Measurements from ENCODE around the gene COL8A1. TPM values are rescaled to one million over a fixed set of nuclear protein-coding genes. Genes with fewer than 3 reads are reported as not detected.
A peak's percentile ranks its signal among the peaks of the same experiment; 100 is the strongest.

The COL8A1 gene
- total RNA-seq, 1 donor from 2014 or later, result not detected

- H3K4me3 Mint-ChIP-seq (ENCODE audit: low read depth), result no peak overlapping the region
- no peak for DNase-seq (ENCODE audit: low spot score, unreplicated experiment)
- no peak for TF ChIP-seq CTCF (IDR thresholded peaks at IDR 0.05; ENCODE audit: unreplicated experiment)
- H3K36me3 Mint-ChIP-seq (ENCODE audit: insufficient read depth), result no peaks in the 10 kb centered on the region
- peaks cover 7% of the 10 kb centered on the region for H3K4me1 Mint-ChIP-seq (ENCODE audit: low read depth)
- no peaks in the 10 kb centered on the region for H3K9me3 Mint-ChIP-seq (ENCODE audit: low read depth)
- peak overlapping the region; percentile 45 for H3K27ac Mint-ChIP-seq
- no peaks in the 10 kb centered on the region for H3K27me3 Mint-ChIP-seq
Observed at GRCh38 chr3:99662838-99663570, 24.6 kb downstream of the COL8A1 start.

DNA sequence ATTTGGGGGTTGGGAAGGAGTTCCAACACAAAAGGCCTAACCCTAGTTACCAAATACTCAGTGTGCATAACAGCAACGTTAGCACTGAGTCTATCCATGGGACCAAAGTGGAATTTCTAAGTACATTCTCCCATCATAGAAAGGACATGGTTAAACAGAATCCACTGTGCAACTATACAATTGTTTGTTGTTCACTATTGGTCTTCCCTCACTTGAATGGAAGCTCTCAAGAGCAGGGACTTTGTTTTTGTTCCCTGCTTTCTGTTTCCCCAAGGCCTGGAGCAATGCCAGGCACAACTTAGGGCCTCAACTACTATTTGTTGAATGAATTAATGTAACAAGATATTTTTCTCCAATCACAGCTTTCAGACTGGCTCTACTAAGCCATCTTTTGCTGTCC is 25.6 kb downstream of the COL8A1 start:
- H3K27ac Mint-ChIP-seq, result no peak overlapping the region
- no peak for DNase-seq (ENCODE audit: low spot score, unreplicated experiment)
- no peak for TF ChIP-seq CTCF (IDR thresholded peaks at IDR 0.05; ENCODE audit: unreplicated experiment)
- no peak overlapping the region for H3K4me3 Mint-ChIP-seq (ENCODE audit: low read depth)
- no peaks in the 10 kb centered on the region for H3K36me3 Mint-ChIP-seq (ENCODE audit: insufficient read depth)
- H3K4me1 Mint-ChIP-seq (ENCODE audit: low read depth), result peaks cover 4% of the 10 kb centered on the region
- H3K9me3 Mint-ChIP-seq (ENCODE audit: low read depth), result no peaks in the 10 kb centered on the region
- H3K27me3 Mint-ChIP-seq, result no peaks in the 10 kb centered on the region

DNA sequence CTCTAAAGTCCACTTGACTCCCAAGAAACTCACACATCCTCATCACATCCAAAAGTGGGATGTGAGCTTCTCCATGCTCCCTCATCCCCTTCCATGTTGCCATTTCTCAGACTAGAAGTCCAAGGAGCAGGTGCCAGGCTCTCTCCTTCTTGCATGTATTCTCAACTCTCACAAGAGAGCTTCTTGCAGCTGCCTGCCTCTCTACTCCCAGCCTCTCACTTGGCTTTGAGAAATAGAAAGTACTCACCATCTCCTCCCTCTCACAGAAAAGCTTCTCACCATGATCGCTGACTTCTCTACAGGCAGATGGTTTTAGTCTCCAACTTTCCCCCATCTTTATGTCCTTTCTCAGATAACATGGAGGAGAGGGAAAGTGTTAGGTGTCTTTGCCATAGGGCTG is 26.6 kb downstream of the COL8A1 start:
- TF ChIP-seq CTCF (IDR thresholded peaks at IDR 0.05; ENCODE audit: unreplicated experiment), result no peak

DNA sequence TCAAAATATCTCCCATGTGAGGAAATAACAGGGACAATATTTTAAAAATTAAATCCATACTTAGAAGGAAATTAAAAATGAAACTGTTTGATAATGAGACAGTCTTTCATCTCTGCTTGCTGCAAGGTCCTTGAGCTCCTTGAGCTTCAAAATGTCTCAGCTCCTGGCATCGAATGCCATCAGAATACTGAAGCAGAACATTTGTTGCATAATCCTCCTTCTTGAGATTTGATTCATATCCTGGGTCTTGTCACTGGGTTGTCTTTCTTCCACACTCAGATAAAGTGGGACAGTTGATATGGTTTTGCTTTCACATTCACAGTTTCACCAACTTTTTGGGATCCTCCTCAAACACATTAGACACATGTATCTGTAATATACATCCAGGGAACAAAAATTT is 27.8 kb downstream of the COL8A1 start:
- DNase-seq (ENCODE audit: low spot score, unreplicated experiment), result no peak
- Mint-ChIP-seq H3K36me3 (ENCODE audit: insufficient read depth) (no peaks in the 10 kb centered on the region), H3K4me3 (ENCODE audit: low read depth) (no peak overlapping the region), H3K27me3 (no peaks in the 10 kb centered on the region), H3K27ac (no peak overlapping the region), H3K4me1 (ENCODE audit: low read depth) (peaks cover 4% of the 10 kb centered on the region), H3K9me3 (ENCODE audit: low read depth) (no peaks in the 10 kb centered on the region)
- TF ChIP-seq CTCF (IDR thresholded peaks at IDR 0.05; ENCODE audit: unreplicated experiment), result no peak

More for the DNA sequence above, 26.6 kb downstream of the COL8A1 start:
- Mint-ChIP-seq H3K27me3 (no peaks in the 10 kb centered on the region), H3K27ac (no peak overlapping the region), H3K36me3 (ENCODE audit: insufficient read depth) (no peaks in the 10 kb centered on the region), H3K4me1 (ENCODE audit: low read depth) (peaks cover 4% of the 10 kb centered on the region), H3K9me3 (ENCODE audit: low read depth) (no peaks in the 10 kb centered on the region), H3K4me3 (ENCODE audit: low read depth) (no peak overlapping the region)
- no peak for DNase-seq (ENCODE audit: low spot score, unreplicated experiment)

DNA sequence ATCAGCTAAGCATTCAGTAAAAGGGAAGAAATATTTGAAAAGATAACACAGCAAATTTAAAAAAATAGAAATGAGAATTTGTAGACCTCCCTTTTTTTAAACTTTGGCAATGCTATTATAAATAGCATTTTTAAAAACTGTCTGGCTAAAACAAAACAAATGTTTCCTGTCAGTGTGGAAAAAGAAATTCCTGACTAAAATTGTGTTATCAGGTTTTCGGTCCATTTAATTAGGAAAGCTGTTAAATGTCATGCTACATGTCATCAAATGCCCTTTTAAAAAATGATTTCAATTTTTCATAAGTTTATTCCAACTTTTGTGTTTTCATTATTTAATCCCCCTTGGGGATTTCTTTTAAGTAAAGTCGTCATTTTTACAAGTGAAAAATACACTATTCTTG is 29.6 kb downstream of the COL8A1 start:
- H3K4me3 Mint-ChIP-seq (ENCODE audit: low read depth), result no peak overlapping the region
- H3K36me3 Mint-ChIP-seq (ENCODE audit: insufficient read depth), result no peaks in the 10 kb centered on the region
- no peak for DNase-seq (ENCODE audit: low spot score, unreplicated experiment)
- H3K9me3 Mint-ChIP-seq (ENCODE audit: low read depth), result no peaks in the 10 kb centered on the region
- no peaks in the 10 kb centered on the region for H3K27me3 Mint-ChIP-seq
- TF ChIP-seq CTCF (IDR thresholded peaks at IDR 0.05; ENCODE audit: unreplicated experiment), result no peak
- no peak overlapping the region for H3K27ac Mint-ChIP-seq
- H3K4me1 Mint-ChIP-seq (ENCODE audit: low read depth), result peaks cover 4% of the 10 kb centered on the region
